ENCODE data around the gene ST6GAL1.

DNA sequence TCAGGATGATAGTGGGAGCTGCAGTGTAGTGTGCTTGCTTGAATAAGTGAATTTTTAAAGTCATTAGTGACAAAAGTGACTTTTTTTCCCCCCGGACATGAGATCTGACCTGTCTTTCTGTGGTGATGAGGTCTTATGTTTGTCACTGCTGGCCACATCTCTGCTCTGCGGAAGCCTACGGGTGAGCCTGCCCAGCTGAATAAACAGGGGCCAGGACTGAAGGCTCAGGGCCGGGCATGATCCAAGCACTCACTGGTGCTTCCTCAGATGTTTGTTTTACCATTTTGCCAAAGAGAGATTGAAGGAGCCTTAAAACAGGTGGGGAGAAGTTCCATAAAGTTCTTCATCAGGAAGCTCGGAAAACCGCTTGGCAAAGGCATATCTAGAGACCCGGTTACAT lies 174.0 kb downstream of the ST6GAL1 start:
- TF ChIP-seq RAD21 (IDR thresholded peaks at IDR 0.05; ENCODE audit: low read length): no peak
- TF ChIP-seq, protein P1, sequence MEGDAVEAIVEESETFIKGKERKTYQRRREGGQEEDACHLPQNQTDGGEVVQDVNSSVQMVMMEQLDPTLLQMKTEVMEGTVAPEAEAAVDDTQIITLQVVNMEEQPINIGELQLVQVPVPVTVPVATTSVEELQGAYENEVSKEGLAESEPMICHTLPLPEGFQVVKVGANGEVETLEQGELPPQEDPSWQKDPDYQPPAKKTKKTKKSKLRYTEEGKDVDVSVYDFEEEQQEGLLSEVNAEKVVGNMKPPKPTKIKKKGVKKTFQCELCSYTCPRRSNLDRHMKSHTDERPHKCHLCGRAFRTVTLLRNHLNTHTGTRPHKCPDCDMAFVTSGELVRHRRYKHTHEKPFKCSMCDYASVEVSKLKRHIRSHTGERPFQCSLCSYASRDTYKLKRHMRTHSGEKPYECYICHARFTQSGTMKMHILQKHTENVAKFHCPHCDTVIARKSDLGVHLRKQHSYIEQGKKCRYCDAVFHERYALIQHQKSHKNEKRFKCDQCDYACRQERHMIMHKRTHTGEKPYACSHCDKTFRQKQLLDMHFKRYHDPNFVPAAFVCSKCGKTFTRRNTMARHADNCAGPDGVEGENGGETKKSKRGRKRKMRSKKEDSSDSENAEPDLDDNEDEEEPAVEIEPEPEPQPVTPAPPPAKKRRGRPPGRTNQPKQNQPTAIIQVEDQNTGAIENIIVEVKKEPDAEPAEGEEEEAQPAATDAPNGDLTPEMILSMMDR (conservative IDR thresholded peaks at IDR 0.05; ENCODE audit: low read depth, low read length): no peak
- TF ChIP-seq FOS (IDR thresholded peaks at IDR 0.05; ENCODE audit: low read depth, low read length): no peak
- TF ChIP-seq POLR2A (IDR thresholded peaks at IDR 0.05; ENCODE audit: low read depth, low read length): no peak
- TF ChIP-seq RFX5 (IDR thresholded peaks at IDR 0.05; ENCODE audit: low read depth, low read length): no peak
